Stimulated activated naive CD4-positive, alpha-beta T cell treated with Interleukin-2 at 50 U/mL for 16 hours (primary cell): ENCODE data around the gene SETDB2.

Experiments
- DNase-seq: peaks from one replicate; lab custom pipeline; 2025; lab: John Stamatoyannopoulos, UW

SETDB2 gene

DNA sequence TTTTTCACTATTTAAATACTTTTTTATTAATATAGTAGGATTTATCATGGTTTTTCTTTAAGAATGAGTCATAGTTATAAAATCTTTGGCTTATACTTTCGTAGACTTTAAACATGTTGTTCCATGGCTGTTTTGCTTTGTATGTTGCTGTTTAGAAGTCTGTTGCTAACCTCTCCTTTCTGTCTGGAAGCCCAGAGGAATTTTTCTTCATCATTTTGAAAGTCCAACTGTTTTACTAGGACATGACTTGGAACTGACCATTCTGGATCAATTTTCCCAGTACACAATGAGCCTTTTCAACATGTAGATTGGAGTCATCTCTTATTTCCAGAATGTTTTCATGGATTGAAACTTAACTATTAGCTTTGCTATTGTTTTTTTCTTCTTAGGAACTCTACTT lies 8.1 kb upstream of the SETDB2 start:
- DNase-seq = no peak

DNA sequence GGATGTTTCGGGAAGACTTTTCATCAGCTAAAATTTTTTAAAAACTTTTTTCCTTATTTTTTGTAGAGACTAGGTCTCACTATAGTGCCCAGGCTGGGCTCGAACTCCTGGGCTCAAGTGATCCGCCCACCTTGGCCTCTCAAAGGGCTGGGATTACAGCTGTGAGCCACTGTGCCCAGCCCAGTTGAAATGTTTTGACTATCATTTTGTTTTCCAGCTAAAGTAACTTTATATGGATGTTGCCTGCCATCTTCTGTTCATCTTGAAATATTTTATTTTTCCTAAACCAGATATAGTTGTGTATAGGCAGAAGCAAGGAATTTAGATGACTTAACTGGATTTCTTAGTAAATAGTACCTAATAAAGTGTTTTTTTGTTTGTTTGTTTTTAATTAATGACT lies 7.2 kb upstream of the SETDB2 start:
- DNase-seq = no peak

DNA sequence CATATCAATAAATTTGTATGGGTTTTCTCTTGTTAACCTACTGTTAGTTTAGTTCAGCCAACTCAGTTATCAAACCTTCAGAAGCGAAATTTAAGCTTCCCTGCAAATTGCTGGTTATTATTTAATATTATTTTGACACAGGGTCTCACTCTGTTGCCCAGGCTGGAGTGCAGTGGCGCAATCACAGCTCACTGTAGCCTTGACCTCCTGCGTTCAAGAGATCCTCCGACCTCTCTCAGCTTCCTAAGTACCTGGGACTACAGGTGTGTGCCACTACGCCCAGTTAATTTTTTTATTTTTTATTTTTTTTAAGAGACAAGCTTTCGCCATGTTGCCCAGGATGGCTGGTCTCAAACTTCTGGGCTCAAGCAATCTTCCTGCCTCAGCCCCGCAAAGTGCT lies 6.4 kb upstream of the SETDB2 start:
- DNase-seq = no peak

DNA sequence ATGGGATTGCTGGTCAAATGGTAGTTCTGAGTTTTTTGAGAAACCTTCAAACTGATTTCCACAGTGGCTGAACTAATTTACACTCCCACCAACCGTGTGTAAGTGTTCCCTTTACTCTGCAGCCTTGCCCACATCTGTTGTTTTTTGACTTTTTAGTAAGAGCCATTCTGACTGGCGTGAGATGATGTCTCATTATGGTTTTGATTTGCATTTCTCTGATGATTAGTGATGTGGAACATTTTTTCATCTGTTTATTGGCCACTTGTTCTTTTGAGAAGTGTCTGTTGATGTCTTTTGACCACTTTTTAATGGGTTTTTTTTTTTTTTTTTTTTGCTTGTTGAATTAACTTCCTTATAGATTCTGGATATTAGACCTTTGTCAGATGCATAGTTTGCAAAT lies 4.5 kb upstream of the SETDB2 start:
- DNase-seq = no peak

DNA sequence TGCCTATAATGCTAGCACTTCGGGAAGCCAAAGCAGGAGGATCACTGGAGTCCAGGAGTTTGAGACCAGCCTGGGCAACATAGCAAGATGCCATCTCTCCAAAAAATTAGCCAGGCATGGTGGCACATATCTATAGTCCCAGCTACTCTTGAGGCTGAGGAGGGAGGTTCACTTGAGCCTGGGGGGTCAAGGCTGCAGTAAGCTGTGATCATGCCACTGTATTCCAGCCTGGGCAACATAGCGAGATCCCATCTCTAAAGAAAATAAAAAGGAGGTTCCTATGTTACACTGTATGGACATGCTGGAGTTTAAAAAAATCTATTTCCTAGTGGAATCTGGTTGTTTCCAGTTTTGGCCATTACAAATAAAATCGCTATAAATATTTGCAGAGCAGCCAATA lies 2.8 kb upstream of the SETDB2 start:
- DNase-seq = no peak

DNA sequence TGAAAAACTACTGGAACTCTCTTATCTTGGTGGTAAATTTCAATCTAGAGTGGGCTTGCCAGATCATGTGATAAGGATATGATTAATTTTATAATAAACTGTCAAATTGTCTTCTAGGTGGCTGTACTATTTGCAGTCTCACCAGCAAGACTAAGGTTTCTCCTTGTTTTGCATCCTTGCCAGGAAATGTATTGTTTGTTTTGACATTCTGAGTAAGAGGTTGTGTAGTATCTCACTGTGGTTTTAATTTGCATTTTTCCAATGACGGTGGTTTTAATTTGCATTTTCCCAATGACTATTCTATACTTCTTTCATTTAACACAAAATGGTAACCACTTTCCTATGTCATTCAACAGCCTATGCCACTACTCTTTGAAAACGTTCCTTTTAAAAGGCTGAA lies 2.2 kb upstream of the SETDB2 start:
- DNase-seq = no peak

DNA sequence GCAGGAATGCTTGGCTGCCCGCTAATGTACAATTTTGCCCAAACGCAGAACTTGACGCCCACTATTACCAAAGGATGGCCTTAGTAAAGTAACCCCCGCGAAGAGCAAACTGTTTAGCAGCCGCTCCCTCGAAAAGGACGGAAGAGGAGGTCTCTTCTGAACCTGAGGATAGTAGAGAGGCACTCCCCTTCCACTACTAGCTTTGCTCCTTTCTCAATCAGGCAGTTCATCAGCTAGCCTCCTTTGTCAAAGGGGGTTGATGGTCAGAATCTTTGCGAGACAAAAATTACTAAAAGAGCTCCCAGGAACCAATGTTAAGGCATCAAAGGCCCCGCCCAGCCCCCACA lies 744 bp upstream of the SETDB2 start:
- no peak for DNase-seq

DNA sequence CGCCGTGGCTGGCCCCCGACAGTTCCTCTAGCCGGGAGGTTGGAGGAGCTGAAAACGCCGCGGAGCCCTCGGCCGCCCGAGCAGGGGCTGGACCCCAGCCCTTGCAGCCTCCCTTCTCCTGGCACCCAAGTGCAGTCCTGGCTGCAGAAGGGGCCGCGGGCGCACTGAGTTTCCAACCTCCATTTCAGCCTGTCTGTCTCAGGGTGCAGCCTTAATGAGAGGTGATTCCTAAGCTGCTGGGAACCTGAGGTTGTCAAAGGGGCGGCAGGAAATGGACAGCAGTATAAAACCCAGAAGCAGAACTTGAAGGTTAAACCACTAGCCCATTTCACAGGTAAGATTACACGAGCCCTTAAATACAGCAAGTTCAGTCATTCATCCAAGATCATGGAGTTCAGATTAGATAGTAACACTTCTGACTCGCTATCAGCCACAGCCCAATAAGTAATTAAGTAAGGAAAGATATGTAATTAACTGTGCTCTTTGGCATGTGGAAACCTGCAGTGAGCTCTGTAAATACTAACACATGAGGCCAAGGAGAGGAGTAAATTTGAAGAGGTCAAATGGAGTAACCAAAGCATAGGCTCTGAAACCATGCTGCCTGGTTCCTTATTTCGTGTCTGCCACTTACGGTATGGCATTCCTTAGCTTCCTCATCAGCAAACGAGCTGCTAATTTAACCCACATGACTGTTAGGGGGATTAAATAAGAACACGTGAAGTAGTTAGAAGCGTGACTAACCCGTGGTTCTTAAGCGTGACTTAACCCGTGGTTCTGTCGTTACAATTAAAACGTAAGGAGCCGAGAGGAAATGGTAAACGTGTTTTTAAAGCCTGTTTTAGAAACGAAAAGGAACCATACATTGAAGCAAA lies 686 bp downstream of the SETDB2 start:
- peak; percentile 5 for DNase-seq

DNA sequence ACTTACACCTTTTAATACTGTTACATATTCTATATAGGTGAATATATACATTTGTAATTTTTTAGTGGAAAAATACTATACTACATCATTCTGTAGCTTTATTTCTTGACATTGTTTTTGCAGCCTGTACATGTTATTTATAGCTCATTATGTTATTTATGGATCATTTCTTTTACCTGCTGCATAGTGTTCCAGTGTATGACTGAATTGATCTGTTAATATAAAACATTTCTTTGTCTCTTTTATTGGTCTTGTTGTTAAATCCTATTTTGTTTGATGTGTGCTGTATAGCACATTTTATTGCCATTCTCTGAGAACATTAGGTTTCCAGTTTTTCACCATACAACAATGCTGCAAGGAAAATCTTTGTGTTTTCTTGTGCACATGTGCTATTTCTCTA lies 2.4 kb downstream of the SETDB2 start:
- no peak for DNase-seq

DNA sequence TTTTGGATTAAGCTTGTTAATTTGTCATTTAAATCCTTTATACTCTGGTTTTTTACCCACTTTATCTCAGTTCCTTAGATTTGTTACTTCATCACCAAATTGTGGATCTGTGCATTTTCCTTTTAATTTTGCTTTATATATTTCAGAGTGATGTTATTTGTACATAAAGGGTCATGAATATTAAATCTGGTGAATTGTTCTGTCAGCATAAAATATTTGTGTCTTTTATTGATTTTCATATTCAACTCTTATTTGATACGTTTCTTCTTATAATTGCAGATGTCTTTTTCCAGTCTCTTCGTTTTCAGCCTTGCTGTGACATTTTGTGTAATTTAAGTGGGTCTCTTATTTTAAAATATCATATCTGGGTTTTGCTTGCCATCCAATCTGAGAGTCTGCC lies 4.7 kb downstream of the SETDB2 start:
- no peak for DNase-seq

DNA sequence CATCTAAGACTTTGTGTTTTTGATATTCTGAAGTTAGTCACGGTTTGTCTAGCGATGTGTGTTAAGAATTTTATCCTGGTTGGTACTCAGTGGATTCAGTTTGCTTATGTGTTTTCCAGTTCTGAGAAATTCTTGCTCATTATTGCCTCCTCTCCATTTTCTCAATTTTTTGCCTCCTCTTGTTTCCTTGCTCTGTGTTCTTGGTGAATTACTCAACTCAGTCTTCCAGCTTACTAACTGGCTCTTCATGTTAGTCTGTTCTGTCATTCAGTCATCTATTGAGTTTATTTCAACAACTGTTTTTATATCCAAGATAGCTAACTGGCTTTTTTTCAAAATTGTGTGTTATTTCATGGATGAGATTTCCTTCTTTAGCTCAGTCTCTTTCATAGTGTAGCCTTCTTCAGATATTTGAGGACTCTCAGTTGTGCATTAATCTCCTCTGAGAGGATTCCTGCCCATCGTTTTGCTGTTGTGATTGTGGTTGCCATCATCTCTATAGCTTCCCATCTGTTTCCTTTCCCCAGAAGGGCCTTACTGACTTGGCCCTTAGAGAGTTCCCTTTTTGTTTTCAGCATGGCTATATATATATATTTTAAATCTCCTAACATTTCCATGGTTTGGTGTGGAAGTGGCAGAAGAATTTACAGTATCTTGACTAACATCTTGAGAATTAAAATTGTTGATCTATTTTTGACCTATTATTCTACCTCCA lies 6.2 kb downstream of the SETDB2 start:
- no peak for DNase-seq

DNA sequence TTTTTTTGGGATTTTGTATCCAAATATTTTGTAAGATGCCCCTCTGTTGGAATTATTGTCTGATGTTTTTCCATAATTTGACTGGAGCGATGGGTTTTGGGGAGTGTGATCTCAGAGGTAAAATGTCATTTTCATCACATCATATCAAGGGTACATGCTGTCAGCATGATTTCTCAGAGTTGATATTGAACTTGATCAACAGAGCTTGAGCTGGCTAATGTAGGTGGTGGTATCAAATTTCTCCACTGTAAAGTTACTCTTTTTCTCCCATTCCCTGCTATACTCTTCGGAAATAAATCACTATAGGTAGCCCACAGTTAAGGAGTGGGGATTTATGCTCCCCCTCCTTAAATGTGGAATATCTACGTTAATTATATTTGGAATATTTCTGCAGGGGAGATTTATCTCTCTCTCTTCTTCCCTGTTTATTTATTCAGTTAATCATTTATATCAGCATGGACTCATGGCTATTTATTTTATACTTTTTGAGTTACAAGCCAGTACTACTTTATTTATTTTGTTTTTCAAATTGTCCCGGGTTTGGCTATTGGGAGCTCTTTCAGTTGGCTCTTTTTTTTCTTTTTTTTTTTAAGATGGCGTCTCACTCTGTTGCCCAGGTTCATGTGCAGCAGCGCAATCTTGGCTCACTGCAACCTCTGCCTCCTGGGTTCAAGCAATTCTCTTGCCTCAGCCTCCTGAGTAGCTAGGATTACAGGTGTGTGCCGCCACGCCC lies 8.8 kb downstream of the SETDB2 start:
- no peak for DNase-seq

DNA sequence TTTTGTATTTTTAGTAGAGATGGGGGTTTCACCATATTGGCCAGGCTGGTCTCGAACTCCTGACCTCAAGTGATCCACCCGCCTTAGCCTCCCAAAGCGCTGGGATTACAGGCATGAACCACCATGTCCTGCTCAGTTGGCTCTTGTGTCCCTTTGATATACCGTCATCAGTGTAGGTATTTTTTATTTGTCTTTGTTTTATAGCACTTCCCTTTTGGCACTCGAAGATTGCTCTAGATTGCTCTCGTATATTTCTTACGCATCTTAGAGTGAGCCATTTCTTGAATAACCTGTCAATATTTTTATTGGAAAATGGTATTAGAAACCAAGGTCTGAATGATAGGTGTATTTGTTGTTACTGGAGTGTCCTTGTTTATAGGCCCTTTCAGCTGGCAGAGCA lies 9.4 kb downstream of the SETDB2 start:
- no peak for DNase-seq

DNA sequence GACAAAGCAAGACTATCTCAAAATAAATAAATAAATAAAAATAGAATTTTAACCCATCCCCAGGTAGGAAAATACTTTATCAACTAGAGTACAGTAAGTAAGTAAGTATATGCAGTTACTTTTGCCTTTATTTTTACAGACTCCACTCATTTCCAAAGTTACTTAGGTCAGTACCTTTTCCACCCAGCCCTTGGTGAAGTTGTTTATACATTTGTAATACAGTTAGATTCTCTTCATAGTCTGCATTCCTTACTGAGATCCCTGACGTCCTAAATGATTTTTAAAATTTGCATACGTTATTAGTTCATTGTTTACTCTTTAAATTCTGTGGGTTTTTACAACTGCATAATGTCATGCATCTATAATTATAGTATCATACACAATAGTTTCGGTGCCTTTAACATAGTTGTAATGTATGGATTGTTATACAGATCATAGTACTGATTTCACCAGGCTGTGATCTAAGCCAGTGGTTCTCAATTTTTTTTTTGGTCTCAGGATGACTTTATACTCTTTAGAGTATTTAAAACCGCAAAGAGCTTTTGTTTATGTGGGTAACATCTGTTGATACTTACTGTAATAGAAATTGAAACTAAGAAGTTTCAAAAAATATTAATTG lies 10.4 kb downstream of the SETDB2 start:
- DNase-seq = no peak

DNA sequence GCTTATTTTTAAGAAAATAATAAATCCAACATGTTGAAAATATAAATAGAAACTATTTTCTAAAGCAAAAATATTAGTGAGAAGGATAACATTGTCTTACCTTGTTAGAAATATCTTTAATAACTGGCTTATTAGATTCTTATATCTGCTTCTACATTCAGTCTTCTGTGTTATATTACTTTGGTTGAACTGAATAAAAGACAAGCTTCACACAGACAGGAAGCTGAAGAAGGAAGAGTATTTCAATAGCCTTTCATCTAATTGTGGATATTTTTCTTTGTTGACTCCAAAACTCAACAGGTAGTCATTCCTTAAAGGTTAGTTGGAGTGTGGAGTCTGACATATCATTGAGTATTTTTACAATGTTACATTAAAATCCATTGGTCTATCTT lies 10.9 kb downstream of the SETDB2 start:
- DNase-seq = no peak

DNA sequence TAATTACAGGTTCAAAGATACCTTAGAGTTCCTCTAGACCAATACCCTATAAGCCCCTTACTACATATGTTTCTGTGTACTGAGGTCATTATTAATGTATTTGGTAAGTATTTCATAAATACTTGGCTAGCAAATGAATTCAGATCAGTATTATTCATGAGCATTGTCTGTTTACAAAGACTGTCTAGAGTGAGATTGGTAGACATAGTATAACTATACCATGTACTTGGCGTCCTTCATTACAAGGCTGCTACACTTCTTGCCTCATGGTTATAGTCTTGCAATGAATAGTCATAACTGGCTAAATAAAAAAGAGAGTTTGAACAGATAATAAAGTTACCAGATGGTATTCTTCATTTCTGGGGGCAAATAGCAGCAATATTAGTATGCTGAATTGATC lies 12.1 kb downstream of the SETDB2 start:
- DNase-seq = no peak

DNA sequence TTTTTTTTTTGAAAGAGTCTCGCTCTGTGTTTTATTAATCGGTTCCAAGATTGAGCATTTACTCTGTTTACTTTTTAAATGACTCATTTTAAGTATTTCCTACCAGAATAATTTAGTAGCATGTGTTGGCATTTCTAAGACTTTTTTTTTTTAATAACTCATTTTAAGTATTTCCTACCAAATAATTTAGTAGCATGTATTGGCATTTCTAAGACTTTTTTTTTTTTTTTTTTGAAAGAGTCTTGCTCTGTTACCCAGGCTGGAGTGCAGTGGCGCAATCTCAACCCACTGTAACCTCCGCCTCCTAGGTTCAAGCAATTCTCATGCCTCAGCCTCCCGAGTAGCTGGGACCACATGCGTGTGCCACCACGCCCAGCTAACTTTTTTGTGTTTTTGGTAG lies 13.1 kb downstream of the SETDB2 start:
- DNase-seq = no peak

DNA sequence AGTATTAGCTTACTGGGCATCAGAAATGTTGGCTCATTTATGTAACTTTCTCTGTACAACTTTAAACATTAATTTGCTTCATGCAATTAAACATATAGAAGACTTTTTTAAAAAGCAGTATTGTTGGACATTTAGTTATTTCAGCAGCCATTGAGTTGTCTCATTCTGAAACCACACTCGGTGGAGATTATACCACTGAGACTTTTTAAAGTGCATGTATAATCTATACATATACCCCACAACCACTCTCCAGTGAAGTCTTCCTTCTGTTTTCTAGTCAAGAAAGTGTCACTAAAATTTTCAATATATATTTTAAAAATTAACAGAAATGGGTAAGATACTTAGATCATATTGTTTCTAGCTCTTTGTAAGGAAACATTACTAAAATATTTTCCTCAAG lies 15.5 kb downstream of the SETDB2 start:
- no peak for DNase-seq

DNA sequence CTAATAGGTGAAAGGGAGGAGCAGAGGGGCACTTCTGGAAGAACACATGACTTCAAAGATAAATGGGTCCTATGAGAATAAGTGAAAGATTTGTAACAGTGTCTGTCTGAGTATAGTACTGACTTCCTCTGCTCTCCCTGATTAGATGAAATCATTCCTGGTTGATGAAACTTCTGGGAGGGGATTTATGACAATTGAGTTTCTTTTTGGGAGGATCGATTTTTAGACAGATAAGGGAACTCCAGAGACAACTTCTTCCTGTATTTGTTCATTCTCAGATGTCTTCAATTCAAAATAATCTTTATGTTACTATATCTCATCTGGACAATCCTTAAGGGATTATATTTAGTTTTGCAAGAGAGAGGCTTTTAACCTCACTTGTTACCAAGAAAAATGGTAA lies 20.0 kb downstream of the SETDB2 start:
- DNase-seq = no peak

DNA sequence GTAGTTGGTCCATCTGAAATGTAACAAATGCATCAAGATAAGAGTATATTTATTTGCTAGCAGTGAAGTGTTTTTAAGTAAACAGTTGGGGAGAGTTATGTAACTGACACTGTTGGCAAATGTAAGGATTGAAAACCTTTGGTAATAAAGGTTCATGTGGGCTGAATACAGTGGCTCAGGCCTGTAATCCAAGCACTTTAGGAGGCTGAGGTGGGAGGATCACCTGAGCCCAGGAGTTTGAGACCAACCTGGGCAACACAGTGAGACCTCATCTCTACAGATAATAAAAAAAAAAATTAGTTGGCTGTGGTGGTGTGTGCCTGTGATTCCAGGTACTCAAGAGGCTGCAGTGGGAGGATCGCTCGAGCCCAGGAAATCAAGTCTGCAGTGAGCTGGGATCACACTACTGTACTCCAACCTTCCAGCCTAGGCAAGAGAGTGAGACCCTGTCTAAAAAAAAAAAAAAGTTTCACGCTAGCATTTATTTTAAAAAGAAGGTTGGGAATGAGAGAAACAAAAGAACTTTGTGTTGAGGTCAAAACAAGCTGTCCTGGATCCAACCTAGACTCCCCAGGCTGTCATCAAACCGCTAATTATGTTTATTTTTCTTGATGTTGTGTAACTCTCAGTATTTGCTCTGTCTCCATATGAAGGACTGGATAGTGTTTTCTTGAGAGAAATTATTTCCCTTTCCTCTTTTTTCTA lies 20.7 kb downstream of the SETDB2 start:
- no peak for DNase-seq

DNA sequence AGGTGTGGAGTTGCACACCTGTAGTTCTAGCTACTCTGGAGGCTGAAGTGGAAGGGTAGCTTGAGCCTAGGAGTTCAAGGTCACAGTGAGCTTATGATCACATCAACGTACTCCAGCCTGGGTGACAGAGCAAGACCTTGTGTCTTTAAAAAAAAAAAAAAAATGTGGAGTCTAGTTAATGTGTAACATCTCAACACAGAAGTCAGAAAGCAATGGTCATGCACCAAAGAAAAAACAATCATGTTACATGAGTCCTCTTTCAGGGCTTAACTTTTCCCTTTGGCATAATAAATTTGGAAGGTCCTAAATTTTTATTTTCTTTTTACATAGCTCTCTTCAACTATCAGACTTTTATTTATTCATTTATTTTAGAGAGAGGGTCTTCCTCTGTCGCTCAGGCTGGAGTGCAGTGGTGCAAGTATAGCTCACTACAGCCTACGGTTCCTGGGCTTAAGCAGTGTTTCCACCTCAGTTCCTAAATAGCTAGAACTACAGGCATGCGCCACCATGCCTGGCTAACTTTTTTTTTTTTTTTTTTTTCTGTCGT lies 22.3 kb downstream of the SETDB2 start:
- DNase-seq = no peak

DNA sequence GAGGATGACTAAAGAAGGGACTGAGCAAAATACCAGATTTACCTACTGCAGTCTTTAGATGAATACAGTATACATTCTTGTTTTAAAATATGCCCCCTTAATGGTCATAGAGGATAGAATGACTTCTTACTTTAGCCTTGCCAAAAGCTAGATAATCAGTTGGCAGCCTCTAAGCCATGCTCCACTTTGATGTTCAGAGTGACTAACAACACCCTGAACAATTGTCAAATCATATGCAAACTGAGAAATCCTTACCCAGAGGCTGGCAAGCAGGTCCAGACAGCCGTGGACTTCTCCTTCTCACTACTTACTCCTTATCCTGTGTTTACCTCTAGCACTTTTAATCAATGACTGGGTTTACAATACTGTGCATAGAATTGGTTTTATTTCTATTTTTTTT lies 28.1 kb downstream of the SETDB2 start:
- no peak for DNase-seq
